CD4-positive, alpha-beta T cell treated with Interleukin-2 at 100 ng/mL for 4 hours (primary cell): ENCODE data around the gene CAV2.

Source experiments
- DNase-seq: peaks from one replicate; pipeline ENCODE4 v3.0.0-alpha.2; 2020; ENCODE audit warnings: low spot score

Gene CAV2

GRCh38 chr7:116547347-116547746, 47.8 kb downstream of the CAV2 start:
- DNase-seq: no peak

GRCh38 chr7:116548506-116548905, 49.0 kb downstream of the CAV2 start:
- DNase-seq: no peak

DNA sequence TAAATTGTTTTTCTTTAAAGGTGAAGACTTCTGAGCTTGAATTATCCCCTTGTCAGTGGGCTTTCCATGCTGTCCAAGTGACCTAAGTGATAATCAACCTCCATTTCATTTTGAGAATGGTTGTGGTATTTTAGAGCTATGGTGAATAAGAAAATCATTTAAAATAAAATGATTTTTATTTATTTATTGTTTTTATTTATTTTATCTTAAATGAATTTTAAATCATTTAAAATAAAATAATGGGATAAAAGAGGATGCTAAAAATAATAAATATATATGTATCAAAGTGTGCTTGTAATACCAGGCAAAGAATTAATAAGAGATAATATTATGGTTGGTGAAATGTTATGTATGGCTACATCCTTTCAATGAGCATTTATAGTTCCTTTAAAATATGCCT, 49.8 kb downstream of the CAV2 start:
- DNase-seq: no peak

GRCh38 chr7:116551692-116552091, 52.2 kb downstream of the CAV2 start:
- DNase-seq: no peak

DNA sequence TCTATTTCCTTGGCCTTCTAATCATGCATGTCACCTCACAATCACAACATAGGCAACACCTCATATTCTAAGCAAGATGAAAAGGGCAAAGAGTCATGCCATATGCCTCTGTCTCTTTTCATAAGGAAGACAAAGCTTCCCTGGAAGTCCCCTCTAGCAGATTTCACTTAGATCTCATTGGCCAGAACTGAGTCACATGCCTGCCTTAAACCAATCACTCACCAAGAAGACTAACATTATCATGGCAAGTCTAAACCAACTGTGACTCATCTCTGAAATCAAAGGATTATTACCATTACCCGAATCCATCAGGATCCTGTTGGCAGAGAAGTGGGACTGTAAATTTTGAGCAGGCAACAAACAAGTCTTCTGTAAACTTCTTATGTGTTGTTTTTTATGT, 53.1 kb downstream of the CAV2 start:
- no peak for DNase-seq

- DNase-seq: no peak
These were observed 53.8 kb downstream of the CAV2 start for GRCh38 chr7:116553168-116553964.

DNA sequence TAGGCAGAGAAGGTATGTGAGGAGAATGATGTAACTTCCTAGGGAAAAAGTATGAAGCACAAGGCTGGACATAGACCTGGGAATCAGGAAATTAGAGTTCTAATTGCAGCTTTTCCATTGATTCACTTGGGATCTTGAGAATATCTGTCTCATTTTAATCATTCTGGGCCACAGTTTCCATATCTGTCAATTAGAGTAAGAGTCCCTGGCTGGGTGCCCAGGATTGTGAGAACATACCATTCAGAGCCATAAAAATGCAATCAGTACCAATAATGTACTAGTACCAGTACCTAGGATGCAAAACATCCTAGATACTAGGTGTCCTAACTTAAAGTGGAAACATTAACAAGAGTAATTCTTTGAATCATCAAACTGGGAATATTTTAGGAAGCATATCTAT, 54.9 kb downstream of the CAV2 start:
- DNase-seq: no peak

GRCh38 chr7:116554911-116555310, 55.4 kb downstream of the CAV2 start:
- DNase-seq: no peak

DNA sequence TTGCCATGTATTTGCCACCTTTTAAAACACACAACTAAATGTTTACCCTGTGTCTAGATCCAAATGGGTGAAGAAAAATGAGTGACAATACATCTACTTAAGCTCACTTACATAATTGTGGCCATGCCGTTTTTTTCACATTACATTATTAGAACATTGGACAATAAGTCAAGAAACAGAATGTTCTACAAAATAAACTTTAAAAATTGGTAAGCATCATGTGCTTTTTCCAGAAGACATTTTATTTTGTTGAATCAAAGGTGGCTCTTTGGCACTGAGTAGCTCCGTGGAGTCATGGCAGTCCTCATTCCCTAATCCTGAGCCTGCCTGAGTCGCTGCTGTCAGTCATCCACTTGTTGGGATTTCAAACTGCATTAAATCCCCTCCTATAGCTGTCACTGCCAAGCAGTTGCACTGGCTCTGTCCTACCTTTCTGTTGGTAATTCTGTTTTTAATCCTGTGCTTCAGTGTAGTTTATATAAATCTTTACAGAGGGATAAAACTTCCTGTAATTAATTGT, 57.6 kb downstream of the CAV2 start:
- DNase-seq: no peak

GRCh38 chr7:116557901-116558300, 58.4 kb downstream of the CAV2 start:
- DNase-seq: no peak
